Left kidney (tissue), 2 donors: ENCODE data around the gene FTO. TPM values are rescaled to one million over a fixed set of nuclear protein-coding genes. Genes with fewer than 3 reads are reported as not detected.

Source experiments
- DNase-seq: peaks from one replicate; pipeline ENCODE4 v3.0.0-alpha.2; 2013
- polyA plus RNA-seq: library from polyadenylated mRNA; unstranded; fragments of 120-200 nt; gene quantifications from one replicate; pipeline ENCODE4 v1.2.1, GENCODE V29; 2013; ENCODE audit not compliant: insufficient read length

FTO gene
- polyA plus RNA-seq, 1 donor: 106 TPM

- DNase-seq: no peak
These were observed 77.2 kb downstream of the FTO start for GRCh38 chr16:53781023-53781605.

GRCh38 chr16:53782148-53782547 is 78.2 kb downstream of the FTO start:
- no peak for DNase-seq

GRCh38 chr16:53784291-53784690 is 80.3 kb downstream of the FTO start:
- DNase-seq: no peak

GRCh38 chr16:53785044-53785443 is 81.1 kb downstream of the FTO start:
- no peak for DNase-seq

DNA sequence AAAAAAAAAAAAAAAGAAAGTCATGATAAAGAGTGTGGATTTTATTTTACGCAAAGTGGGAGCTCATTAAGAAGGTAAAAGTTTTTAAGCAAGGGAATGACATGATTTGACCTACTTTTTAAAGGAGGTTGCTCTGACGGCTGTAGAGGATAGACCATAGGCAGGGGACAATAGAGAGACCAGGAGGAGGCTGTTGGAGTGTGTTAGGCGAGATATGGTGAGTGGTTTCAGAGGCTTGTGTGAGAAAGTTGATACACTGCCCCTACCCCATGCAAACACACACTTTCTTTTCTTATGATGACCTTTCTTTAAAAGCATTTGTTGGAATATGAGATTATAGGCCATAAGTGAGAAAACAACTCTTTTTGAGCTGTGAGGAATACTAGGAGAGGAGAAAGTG is 82.0 kb downstream of the FTO start:
- no peak for DNase-seq

- DNase-seq: no peak
These were observed 83.5 kb downstream of the FTO start for GRCh38 chr16:53787423-53787822.

- DNase-seq: no peak
These were observed 85.2 kb downstream of the FTO start for GRCh38 chr16:53789137-53789536.

DNA sequence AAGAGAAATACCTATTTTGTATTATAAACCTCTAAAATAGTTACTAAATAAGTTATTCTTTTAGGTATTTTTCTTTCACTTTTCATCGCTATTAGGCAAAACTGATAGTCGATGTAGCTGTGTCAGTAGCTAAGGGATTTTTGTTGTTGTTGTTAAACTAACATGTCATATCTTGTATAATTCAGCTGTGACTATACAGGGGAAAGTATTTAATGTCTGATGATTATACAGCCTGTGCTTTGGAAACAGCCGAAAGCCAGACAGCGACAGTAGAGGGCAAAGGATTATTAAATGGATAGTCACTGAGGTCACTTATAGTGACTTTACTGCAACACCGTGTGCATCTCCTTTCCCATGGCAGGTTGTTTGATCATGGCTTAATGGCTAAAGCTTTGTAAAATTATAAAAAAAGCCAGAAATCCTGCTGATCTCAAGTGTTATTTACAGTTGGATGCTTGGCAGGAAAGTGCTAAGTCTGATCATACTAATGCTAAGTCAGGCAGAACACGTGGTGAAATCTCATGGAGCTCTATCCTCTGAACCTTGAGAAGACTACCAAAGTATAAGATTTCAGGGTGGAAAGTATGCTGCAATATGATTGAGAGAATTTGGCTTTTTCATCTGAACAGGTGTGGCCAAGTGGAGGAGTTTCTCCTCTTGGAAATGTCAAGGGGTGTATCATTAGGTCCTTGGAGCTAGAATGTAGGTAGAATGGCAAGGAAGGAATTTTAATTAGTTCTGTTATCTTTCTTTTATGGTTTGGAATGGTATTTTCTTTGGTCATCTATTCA is 88.4 kb downstream of the FTO start:
- no peak for DNase-seq

DNA sequence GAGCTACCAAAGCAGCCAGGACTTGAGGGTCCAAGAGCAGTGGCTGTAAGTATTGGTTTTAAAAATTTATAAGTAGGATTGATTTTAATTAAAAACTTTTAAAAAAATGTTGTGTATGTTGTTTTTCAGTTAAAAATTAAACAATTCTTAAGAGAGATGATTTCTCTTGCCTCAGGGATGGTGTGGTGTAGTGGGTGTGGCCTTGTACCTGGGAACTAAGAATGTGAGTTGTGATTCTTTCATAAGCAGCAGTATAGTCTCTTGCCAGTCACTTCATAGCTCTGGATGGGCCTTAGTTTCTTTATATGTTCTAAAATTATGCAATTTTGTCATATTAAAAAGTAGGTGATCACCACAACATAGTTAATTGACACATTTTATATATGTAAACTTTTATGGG is 99.5 kb downstream of the FTO start:
- no peak for DNase-seq

DNA sequence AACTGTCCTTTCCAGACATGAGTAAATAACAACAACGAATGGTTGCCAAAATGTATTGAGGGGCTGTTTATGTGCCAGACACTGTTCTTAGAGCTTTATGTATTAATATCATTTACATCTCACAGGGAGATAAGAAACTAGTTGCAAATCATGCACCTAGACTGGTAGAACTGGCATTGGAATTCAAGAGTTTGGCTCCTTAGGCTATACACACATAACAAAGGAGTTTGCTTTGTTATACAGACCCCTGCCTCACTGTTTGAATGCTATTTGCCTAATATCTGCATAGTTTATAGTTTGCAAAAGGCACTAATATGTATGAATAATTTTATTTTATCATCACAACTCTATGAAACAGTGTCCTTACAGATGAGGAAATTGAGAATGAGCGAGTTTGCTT is 100.0 kb downstream of the FTO start:
- DNase-seq: no peak

DNA sequence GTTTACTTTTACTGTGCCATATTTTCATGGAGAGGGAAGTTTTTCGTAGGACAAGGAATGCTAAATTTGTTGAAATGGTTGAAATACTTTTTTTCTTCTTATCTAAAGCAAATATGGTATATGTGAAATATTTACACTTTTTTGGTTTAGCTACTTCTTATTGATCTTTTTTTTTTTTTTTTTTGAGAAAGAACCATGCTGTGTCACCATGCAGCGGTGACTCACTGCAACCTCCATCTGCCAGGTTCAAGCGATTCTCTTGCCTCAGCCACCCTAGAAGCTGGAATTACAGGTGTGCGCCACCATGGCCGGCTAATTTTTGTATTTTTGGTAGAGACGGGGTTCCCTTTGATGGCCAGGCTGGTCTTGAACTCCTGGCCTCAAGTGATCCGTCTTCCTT is 100.5 kb downstream of the FTO start:
- DNase-seq: no peak

GRCh38 chr16:53805113-53805512 is 101.2 kb downstream of the FTO start:
- no peak for DNase-seq

DNA sequence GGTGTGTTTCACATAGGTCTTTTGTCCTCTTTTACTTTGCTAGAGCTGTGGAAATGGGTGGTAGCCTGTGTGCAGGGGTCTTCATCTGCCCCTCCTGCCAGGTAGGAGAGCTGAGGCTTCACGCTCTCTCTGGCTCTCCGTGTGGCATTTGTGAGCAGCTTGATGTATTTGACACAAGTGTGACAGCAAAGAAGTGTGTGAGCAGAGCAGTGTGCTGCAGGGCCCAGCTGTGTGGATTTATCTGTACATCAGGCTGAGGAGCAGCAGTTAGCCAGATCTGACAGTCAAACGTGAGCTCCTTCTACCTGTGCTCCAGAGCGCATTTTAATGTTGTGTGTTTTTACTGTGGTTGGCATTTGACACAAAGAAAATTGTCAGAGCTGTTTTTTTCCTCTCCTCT is 101.8 kb downstream of the FTO start:
- no peak for DNase-seq

- DNase-seq: no peak
These were observed 105.4 kb downstream of the FTO start for GRCh38 chr16:53809088-53809932.

GRCh38 chr16:53812914-53813313 is 109.0 kb downstream of the FTO start:
- DNase-seq: no peak

DNA sequence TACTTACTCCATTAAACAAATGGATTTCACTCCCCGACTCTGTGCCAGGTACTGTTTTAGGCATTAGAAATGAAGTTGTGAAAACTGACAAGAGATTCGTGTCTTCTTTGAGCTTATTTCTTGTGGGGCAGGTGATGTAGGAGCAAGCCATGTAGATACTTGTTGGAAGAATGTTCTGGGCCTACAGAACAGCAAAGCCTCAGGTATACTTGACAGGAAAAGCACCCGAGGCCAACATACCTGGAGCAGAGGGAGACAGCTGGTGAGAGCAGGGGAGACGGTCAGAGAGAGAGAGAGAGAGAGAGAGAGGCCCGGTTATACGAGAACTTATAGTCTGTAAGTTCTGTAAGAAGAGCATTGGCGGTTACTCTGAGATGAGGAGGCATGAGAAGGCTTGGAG is 110.8 kb downstream of the FTO start:
- DNase-seq: no peak

DNA sequence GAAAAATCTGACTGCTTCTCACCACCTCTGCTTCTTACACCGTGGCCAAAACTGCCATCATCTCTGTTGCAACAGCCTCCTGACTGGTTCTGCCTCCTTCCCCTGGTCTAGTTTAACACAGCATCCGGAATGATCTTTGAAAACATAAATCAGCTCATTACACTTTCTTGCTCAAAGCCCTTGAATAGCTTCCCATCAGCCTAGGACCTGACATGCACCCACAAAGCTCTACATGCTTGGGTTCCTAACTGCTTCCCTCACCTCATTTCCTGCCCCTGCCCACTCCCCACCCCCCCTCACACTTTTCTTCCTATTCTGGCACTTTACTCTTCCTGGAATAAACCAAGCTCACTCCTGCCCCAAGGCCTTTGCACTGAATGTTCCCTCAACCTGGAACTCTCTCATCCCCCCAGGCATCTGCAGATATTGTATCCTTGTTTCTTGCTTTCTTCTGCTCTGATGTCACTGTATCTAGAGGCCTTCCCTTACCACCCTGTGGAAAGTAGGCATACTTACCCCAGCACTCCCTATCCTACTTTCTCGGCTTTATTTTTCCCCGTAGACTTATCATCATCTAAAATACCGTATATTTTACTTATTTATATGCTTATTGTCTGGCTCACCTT is 112.4 kb downstream of the FTO start:
- no peak for DNase-seq

- no peak for DNase-seq
These were observed 113.3 kb downstream of the FTO start for GRCh38 chr16:53817117-53817755.

DNA sequence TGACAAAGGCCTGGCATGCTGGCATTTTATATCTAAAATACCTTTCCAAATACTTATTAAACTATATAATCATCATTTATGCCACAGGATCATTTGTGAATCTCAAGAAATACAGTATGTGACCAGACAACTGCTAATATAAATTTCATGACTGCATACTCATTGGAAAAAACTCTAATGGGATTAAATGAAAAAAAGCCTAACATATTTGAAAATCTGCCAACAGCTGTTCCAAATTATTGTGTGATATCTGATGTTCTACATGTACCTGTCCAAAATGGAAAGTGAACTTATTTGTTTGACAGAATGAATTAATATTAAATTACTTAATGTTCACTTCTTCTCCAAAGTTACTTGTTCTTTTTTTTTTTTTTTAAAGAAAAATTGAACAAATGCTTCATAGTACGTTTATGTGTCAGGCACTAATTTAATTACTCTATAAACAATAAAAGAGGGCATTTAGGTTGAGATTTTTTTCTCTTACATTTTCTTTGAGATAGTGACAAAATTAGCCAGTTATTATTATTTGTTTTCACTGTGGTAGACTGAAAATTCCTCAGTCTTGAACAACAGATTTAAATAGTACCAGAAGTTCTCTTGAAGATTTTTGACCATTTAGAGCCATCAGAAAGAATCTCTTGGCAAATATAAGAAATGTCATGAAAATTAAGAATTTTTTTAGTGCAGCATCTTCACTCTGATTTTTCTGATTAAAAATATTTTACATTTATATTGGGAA is 114.0 kb downstream of the FTO start:
- no peak for DNase-seq

GRCh38 chr16:53821487-53821886 is 117.5 kb downstream of the FTO start:
- no peak for DNase-seq

GRCh38 chr16:53821957-53822625 is 118.1 kb downstream of the FTO start:
- DNase-seq: no peak
